ENCODE results near the gene SCO1.

GRCh38 chr17:10729334-10730193, 32.2 kb upstream of the SCO1 start, which contains the start of gene TMEM220:
- TF ChIP-seq CTCF (IDR thresholded peaks at IDR 0.05) (no peak), EZH2phosphoT487 (IDR thresholded peaks at IDR 0.05) (no peak)
